ENCODE measurements around the gene TRIP13.
"Not testable (repeated sequence)": the region's sequence is repeated elsewhere in the genome, so short reads cannot be mapped to it uniquely, and the experiment has no call there.

The TRIP13 gene

GRCh38 chr5:893711-894110 is 1.0 kb downstream of the TRIP13 start:
- DNase-seq, result no peak

- no peak for DNase-seq
Observed at GRCh38 chr5:900781-901180, 8.1 kb downstream of the TRIP13 start.

GRCh38 chr5:902129-902916 is 9.6 kb downstream of the TRIP13 start:
- DNase-seq, result no peak

GRCh38 chr5:903756-904096 is 11.0 kb downstream of the TRIP13 start:
- no peak for DNase-seq

- no peak for DNase-seq
Observed at GRCh38 chr5:905139-905642, 12.5 kb downstream of the TRIP13 start.

- no peak for DNase-seq
Observed at GRCh38 chr5:907366-907910, 14.8 kb downstream of the TRIP13 start.

GRCh38 chr5:908172-908571 is 15.5 kb downstream of the TRIP13 start:
- no peak for DNase-seq

- DNase-seq, result no peak
Observed at GRCh38 chr5:909086-909485, 16.4 kb downstream of the TRIP13 start.

GRCh38 chr5:909994-910768 is 17.5 kb downstream of the TRIP13 start:
- DNase-seq, result no peak

GRCh38 chr5:910769-911160 is 18.1 kb downstream of the TRIP13 start:
- no peak for DNase-seq

GRCh38 chr5:911601-912000 is 18.9 kb downstream of the TRIP13 start:
- DNase-seq, result peak; percentile 55

- DNase-seq, result peak; percentile 89
Observed at GRCh38 chr5:912280-913091, 19.8 kb downstream of the TRIP13 start.

- DNase-seq, result no peak
Observed at GRCh38 chr5:914174-914573, 21.5 kb downstream of the TRIP13 start.

GRCh38 chr5:914612-915011 is 21.9 kb downstream of the TRIP13 start:
- no peak for DNase-seq

GRCh38 chr5:915346-915745 is 22.7 kb downstream of the TRIP13 start:
- DNase-seq, result not testable (repeated sequence)

GRCh38 chr5:915946-916345 is 23.3 kb downstream of the TRIP13 start:
- no peak for DNase-seq

GRCh38 chr5:916441-917293 is 24.0 kb downstream of the TRIP13 start:
- DNase-seq, result no peak

- DNase-seq, result not testable (repeated sequence)
Observed at GRCh38 chr5:918717-919116, 26.0 kb downstream of the TRIP13 start.

GRCh38 chr5:919356-920000 is 26.8 kb downstream of the TRIP13 start:
- DNase-seq, result no peak

- DNase-seq, result no peak
Observed at GRCh38 chr5:920321-920720, 27.6 kb downstream of the TRIP13 start.

Data from fibroblast of skin of back (primary cell).